Right ventricle myocardium superior (tissue), 1 donor: Measurements from ENCODE around the gene ZNF783. TPM values are rescaled to one million over a fixed set of nuclear protein-coding genes. Genes with fewer than 3 reads are reported as not detected.

Experiments
- ATAC-seq: fragments of 200-7000 bp; cut with Tn5 transposase; one replicate; pipeline ENCODE4 v1.9.1; 2020; ENCODE audit warnings: mild to moderate bottlenecking; ENCODE audit not compliant: poor library complexity
- DNase-seq: peaks from one replicate; pipeline ENCODE4 v3.0.0-alpha.2; 2020
- intact Hi-C: fragments of 100-400 bp; cut with DNase I; formaldehyde crosslinking; loops from one replicate; pipeline ENCODE4 v1.11.2; 2022
- total RNA-seq: library from RNA; stranded (reverse); fragmentation: NEBNext Ultra II Directional; extraction: Animal tissue kit (Norgen Biotek cat#: 25700); gene quantifications from one replicate; pipeline ENCODE4 v1.2.1, GENCODE V29; 2021
- donor health status: DM: no; HTN: yes; CAD: no; lungs with severe emphysema.

ZNF783 gene
- total RNA-seq, 1 donor from 2014 or later: 4.0 TPM

DNA sequence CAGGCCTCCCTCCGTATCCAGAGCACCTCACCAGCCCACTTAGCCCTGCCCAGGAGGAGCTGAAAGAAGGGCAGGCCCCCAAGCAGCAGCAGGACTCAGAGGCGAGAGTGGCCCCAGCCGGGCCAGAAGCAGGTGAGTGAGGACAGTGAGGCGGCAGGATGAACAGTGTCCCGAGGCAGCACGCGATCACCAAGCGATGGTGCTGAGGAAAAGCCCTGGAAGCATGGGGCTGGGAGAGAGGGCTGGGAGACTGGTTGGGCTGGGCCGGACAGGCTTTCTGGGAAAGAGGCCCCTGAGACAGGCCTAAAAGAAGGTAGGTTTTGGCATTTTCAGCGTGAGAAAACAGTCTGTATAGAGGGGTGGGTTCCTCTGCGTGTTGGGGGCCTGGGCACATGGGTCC lies 16.4 kb downstream of the ZNF783 start:
- no peak for DNase-seq
- intact Hi-C loops: no loop called here

DNA sequence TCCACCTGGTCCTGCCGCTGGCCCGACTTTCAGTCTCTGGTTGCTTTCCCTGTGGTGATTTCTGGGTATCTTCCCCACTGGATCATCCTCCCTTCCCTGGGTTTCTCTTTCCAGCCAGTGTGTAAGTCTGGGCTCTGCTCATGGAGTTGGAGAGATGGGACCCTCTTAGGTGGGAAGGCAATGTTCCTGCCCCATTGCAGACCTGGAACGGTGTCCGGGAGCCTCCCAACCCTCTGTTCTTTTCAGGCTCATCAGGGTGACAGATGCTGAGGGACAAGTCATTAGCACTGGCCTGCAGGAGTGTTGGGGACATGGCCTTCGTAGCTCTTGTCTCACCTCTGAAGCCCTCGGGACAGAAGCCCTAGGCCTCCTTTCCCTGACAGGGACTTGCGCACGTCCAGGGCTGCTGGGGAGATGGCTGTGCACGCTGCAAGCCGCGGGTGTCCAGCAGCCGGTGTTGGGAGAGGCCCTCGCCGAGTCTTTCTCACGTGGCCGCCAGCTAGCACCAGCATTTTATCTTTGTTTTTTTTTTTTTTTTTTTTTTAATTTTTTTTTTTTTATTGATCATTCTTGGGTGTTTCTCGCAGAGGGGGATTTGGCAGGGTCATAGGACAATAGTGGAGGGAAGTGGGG lies 17.2 kb downstream of the ZNF783 start:
- no peak for DNase-seq
- intact Hi-C loops: no loop called here
- no peak for ATAC-seq

More for the DNA sequence above, 16.4 kb downstream of the ZNF783 start:
- ATAC-seq: no peak

DNA sequence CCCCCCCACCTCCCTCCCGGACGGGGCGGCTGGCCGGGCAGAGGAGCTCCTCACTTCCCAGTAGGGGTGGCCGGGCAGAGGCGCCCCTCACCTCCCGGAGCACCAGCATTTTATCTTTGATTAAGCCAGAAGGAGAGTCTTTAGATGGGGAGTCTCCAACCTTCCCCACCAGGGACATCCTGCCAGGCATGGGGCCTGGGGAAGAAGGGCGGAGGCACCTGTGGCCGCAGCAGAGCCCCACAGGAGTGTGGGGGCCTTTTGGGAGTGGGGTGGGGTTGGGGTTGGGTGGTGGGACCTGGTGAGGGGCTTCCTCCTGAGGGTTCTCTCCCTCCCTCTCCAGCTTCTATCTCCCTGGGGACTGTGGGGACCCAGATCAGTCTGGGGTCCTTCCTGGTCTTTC lies 18.2 kb downstream of the ZNF783 start:
- no peak for ATAC-seq
- intact Hi-C loops: no loop called here
- no peak for DNase-seq

DNA sequence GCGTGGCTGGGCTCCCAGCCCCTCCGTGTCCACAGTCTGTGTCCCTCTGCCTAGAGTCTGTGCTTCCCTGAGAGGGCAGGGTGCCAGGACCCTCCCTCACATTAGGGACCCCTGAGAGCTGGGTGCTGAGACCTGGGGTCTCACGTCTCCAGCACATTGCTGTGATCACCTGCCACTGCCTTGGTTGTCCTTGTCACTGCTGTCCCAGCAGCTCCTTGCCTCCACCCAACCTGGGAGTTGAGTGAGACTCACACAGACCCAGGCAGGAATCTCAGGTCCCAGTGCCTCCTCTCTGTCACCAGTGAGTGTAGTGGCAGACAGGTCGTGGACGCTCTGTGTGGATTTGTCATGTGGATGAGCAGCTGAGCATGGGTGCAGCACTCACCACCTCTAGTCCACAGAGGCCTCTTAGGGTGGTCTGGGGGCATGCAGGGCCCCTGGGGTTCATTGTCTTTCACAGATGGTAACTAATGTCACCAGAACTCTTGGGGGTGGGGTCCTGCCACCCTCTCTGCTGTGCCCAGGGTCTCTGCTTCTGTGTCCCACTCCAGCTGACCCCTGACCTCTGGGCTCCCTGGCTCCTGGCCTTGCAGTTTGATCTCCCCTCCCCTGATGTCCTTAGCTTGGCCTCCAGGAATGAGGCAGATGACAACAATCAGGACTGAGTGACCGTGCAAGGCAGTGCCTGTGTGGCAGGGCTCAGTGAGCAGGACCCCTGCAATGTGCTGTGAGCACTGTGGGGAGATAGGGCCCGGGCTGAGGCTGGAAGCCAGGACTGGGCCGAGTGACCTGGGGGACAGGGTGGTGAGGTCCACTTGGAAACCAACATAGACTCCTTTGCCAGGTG lies 18.9 kb downstream of the ZNF783 start:
- ATAC-seq (no peak), DNase-seq (no peak)
- intact Hi-C loops: no loop called here

DNA sequence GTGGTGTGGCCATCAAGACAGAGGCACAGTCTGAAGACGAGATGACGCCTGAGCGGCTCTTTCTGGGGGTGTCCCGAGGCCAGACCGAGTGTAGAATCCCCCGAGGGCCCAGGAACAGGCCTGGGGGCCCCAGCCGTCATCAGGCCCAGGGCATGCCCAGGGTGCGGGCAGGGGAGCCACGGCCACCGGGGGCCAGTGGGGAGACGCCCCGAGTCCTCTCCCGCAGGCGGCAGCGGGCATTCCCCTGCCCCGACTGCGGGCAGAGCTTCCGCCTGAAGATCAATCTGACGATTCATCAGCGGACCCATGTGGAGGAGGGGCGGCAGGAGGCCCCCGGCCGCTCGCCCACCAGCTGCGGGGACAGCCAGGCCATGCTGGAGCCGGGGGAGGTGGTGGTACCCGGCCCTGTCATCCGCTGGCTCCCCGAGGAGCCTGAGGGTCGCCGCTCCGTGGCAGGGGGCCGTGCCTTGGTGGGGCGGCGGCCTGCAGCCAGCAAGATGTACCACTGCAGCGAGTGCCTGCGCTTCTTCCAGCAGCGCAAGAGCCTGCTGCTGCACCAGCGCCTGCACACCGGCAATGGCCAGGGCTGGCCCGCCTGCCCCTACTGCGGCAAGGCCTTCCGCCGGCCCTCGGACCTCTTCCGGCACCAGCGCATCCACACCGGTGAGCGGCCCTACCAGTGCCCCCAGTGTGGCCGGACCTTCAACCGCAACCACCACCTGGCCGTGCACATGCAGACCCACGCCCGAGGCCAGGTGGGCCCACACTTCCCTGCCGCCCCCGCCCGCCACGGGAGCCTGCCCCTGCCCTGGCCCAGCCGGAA lies 19.7 kb downstream of the ZNF783 start:
- DNase-seq: no peak
- no peak for ATAC-seq
- intact Hi-C loops: no loop called here

DNA sequence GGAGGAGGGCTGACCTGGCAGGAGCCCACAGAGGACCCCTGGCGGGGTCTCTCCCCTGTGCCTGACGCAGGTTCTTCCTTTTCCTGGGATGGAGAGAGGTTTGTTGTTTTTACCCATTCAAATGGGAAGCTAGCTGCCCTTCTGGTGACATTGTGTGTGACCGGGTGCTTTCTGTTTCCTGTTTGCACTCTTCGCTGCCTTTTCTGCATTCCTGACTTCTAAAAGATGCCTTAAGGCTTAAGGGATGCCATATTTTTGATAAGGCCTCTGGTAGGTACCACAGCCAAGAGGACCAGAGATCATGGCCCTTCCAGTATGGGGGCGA lies 20.3 kb downstream of the ZNF783 start:
- no peak for DNase-seq
- no peak for ATAC-seq
- intact Hi-C loops: no loop called here

DNA sequence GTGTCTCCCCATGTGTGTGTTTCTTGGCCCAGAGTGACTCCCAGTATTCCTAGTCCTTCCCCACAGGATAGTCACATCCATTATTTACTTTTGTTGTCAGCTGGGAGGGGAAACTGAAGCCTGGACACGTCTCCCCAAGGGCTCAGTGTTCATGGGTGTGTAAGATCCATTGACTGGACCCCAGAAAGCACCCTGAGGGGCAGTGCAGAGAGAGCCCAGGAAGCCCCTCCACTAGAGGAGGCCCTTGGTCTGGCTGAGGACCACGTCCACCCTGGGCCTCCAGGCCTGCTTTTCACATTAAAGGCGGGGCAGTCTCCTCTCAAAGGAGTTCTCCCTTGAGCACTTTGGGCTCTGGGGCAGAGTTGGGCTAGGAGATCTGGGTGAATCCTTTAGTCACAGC lies 21.3 kb downstream of the ZNF783 start:
- intact Hi-C loops: no loop called here
- DNase-seq (no peak), ATAC-seq (no peak)

DNA sequence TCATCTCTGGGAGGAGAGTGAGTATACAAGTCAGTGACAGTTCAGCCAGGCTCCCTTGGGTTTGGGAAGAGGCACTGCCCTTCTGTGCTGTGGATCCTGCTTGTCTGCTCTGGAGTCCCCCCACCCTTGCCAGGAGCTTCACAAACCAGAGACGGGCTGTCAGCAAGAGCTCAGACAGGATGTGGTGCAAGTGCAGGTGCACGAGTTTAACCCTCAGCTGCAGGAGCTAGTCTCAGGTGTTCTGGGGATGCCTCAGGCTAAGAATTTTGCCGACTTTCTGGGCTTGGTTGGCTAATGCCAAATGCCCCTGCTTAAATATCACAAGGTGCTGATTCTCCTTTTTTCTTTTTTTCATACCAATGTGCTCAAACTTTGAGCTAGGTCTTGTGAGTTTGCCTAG lies 22.3 kb downstream of the ZNF783 start:
- ATAC-seq: no peak
- no peak for DNase-seq
- intact Hi-C loops: no loop called here

DNA sequence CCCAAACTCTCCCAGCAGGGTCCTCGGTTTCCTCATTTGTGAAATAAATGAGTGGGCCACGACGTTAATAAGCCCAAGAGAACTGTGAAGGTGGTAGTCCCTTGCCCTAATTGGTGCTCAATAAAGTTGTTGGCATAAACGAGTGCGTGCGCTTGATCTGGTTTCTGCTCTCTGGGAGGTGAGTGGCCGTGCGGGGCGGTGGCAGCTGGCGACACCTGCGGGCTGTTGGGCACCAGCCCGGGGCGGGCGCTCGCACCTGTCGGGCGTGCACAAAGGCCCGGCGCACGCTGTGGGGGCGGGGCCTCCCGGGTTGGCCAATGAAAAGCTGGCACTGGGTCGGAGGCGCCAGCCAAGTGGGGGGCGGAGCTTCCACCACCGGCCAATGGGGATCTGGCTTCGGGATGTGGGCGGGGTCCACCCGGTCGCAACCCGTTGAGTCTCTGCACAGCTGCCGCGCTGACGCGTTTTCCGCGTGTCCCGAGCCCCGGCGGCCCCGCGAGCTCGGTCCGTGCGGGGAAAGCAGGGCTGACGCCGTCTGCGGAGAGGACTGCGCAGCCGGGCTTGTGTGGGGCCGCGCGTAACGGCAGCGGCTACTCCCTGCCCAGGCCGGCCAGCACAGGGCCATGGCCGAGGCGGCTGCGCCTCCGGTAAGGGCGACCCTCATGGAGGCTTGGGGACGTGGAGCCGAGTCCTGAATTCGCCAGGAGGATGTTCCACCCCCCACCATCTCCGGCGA lies 23.0 kb downstream of the ZNF783 start:
- ATAC-seq (peak; percentile 99), DNase-seq (peak; percentile 97)
- intact Hi-C loops: no loop called here

DNA sequence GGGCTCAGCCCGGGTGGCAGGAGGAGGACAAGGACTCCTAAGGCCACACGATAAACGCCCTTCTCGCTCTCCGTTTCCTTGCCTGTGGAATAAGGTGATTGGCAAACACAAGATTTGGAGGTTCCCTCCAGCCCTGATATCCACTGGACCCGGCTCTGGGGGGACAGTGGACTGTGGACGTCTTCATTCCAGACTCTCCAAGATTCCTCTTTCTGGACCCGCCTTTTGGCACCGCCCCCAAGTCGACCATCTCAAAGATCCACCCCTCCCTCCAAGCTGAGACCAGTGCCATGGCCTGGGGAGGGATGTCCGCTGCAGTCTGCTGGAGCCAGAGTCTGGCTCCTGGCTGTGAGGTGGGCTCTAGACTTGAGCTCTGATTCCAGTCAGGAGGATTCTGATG lies 23.6 kb downstream of the ZNF783 start:
- DNase-seq: peak; percentile 64
- intact Hi-C loops: no loop called here
- ATAC-seq: peak; percentile 19

DNA sequence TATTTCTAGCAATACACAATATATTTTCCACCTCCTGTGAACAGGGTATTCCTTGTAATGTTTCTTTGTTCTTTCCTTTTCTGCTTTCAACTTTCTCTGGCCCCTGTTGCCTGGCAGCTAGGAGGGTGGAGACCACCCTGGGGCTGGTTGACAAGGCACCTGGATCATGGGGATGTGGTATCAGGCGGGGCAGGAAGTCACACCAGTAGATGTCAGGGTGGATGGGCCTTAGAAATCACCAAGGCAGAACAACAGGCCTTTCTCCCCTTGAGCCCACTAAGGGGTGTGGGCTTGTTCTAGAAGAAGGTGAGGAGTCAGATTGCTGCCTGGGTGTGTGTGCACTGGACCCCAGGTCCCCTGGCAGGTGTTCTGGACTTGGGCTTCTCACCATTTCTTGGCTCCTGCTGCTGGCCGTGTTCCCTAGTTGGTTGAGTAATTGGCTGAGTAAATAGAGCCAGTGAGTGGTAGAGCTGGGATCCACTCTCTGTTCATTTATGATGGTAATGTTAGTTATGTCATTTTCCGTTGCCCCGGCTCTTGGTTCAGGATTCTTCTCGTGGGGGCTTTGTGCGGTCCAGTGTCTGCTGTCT lies 24.9 kb downstream of the ZNF783 start:
- DNase-seq (no peak), ATAC-seq (no peak)
- intact Hi-C loops: no loop called here

DNA sequence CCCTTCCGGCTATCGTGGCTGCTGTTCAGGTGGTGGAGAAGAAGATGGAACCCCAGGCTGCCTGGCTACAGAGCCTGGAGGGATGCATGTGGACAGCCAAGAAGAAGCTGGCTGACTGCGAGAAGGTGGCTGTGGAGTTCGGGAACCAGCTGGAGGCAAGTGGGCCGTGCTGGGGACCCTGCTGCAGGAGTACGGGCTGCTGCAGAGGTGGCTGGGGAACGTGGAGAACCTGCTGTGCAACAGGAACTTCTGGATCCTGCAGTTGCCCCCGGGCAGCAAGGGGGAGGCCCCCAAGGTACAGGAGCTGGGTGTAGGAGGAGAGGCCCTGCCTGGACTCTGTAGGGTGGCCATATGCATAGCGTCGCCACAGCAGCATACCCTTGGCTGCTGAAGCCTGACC lies 25.6 kb downstream of the ZNF783 start:
- no peak for ATAC-seq
- DNase-seq: no peak
- intact Hi-C loops: no loop called here

DNA sequence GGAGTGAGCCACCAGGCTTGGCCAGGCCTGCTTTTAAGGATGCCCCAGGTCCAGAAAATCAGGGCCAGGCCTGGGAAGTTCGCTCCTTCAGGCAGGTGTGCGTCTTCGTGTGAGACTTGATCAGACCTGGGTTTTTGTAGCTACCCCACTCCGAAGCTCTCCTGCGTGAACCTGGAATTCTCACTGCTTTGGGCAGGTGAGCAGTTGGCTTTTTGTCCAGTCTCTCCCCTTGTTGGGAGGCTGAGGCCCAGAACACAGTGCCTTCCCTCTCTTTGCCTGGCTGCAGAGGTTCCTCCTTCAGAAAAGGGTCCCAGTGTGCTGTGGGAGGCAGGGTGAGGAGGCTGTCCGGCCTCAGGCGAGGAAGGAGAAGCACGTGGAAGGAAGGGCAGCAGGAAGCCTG lies 27.3 kb downstream of the ZNF783 start:
- intact Hi-C loops: no loop called here
- no peak for DNase-seq

DNA sequence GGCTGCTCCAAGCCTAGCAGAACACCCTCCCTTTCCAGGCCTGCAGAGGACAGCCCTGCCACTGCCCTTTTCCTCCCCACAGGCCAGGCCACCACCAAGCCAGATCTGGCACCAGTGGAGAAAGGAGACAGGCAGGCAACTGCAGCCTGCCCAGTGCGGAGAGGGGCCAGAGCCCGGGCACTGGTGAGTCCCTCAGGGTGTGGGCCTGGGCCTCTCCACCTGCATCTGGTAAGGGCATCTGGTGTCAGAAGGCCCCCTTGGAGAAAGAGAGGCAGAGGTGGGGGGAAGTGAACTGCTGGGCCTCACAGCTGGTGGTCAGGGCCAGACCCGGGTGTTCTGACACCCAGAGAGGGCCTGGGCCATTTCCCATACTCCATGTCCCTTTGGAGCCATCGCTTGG lies 27.9 kb downstream of the ZNF783 start:
- DNase-seq: no peak
- intact Hi-C loops: no loop called here
- ATAC-seq: no peak

More for the DNA sequence above, 27.3 kb downstream of the ZNF783 start:
- ATAC-seq: no peak

DNA sequence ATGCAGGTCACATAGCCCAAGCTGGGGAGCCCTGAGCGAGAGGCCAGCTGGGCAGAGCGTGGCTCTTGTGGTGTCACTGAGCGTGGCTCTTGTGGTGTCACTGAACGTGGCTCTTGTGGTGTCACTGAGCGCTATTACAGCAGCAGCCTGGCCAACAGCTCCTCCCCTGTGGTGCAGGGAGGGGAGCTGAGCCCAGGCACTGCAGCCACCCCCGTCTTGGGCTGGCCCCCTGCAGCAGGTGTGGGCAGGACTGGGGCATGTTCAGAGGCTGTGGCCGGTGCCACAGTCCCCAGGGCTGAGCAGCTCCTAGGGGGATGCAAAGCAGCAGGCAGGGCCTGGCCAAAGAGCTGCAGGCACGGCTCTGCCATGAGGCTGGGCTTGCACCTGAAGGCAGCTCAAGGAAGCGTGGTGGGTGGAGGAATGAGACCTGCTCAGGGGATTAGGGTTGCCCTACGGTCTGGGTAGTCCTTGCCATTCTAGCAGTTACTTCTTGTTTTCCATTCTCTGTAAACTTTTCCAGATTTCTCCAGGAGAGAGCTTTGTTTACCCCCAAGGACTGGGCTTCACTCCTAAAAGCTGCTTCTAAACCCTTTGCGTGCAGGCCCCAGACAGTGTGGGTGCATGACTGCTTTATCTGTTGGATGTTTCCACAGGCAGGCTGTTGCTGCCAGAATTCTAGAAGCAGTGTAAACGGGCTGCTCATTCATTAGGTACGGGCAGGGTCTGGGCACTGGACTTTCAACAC lies 29.2 kb downstream of the ZNF783 start:
- intact Hi-C loops: no loop called here
- ATAC-seq: peak; percentile 79

DNA sequence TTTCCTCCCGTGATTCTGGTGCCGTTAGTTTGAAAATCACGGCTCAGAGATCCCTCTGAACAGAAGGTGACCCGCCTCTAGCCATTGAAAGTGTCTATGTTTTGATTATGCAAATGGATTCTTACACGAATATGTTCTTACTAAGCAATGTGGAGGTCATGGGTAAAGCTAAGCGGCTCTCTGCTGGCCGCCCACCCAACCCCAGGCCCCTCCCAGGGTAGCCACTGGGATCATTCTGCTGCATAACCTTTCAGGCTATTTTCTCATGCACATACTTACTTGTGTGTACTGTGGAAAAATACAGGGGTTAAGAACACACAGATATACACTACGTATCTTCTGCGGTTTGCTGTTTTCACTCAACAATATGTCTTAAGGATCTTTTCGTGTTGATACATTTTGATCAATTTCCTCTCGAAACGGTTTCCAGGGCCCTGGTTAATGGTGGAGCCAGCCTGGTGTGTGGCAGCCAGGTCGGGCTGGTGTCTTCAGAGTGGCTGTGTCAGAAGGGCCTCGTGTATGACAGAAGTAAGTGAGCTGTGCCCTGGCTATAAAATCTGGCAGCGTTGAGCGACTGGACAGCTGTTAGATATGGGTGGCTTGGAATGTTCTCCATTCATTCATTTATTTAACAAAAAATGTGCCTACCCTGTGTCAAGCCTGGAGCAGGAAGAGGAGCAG lies 29.9 kb downstream of the ZNF783 start:
- intact Hi-C loops: no loop called here
- ATAC-seq (no peak), DNase-seq (no peak)

More for the DNA sequence above, 29.2 kb downstream of the ZNF783 start:
- DNase-seq: no peak

DNA sequence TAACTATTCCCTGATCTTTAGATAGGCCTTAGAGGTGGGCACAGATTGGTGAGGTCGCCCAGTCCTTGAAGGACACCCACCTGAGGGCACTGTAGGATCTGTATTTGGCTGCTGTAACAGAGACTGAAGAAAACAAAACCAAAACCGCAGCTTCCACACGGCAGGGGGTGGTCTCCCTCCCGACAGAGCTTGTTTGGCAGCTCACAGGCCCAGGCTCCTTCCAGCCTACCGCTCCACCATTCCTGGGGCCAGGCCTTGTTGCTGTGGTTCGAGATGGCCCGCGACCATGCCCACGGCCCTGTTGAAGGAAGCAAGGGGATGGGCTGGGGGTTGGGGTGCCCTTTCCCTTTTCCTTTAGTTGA lies 30.4 kb downstream of the ZNF783 start:
- intact Hi-C loops: no loop called here
- ATAC-seq: no peak
- no peak for DNase-seq

DNA sequence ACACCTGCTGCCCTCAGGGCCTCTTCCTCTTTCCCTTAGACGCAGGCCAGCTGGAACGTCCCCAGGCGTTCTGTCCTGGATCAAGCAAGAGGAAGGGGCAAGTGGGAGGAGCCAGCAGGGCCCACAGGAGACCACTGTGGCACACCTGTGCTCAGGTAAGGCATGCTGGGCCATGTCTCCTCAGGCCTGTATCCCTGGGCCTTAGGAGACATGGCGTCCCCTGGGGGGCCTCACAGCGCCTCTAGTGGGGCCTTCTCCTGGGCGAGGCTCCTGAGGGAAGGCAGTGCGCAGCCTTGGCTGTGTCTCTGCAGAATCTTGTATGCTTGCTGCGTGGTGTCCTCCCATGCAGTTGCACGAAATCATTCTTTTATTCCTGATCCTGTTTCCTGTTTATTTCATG lies 31.3 kb downstream of the ZNF783 start:
- ATAC-seq: no peak
- intact Hi-C loops: no loop called here
- DNase-seq: no peak
